22Rv1 (cell line): ENCODE results near the gene OR3A2.
"Not testable (repeated sequence)": the region's sequence is repeated elsewhere in the genome, so short reads cannot be mapped to it uniquely, and the experiment has no call there.

Experiments
- H3K27ac ChIP-seq: fragments of 450-650 bp; 2 replicates; pipeline ENCODE4 v1.5.1; 2017
- CTCF ChIP-seq: fragments of 450-650 bp; IDR thresholded peaks from 2 replicates; pipeline ENCODE4 v1.5.1; 2017; ENCODE audit warnings: mild to moderate bottlenecking
- ZFX ChIP-seq: fragments of 450-650 bp; IDR thresholded peaks from 2 replicates; pipeline ENCODE4 v1.6.1; 2017; ENCODE audit warnings: antibody characterized with exemption, borderline replicate concordance

Gene OR3A2

GRCh38 chr17:3271072-3271848 is 114.8 kb downstream of the OR3A2 start:
- H3K27ac ChIP-seq: no peak overlapping the region
- TF ChIP-seq ZFX (no peak), CTCF (no peak)

GRCh38 chr17:3260600-3260999 is 125.5 kb downstream of the OR3A2 start:
- TF ChIP-seq ZFX (no peak), CTCF (no peak)
- H3K27ac ChIP-seq: no peak overlapping the region

- H3K27ac ChIP-seq: no peak overlapping the region
- TF ChIP-seq ZFX (no peak), CTCF (no peak)
Observed at GRCh38 chr17:3260163-3260562, 125.9 kb downstream of the OR3A2 start.

GRCh38 chr17:3256575-3256974 is 129.5 kb downstream of the OR3A2 start:
- no peak overlapping the region for H3K27ac ChIP-seq
- TF ChIP-seq ZFX (no peak), CTCF (no peak)

GRCh38 chr17:3249013-3249412 is 137.1 kb downstream of the OR3A2 start:
- H3K27ac ChIP-seq: not testable (repeated sequence)

GRCh38 chr17:3244841-3245240 is 141.3 kb downstream of the OR3A2 start:
- not testable (repeated sequence) for H3K27ac ChIP-seq

GRCh38 chr17:3241044-3241443 is 145.1 kb downstream of the OR3A2 start:
- not testable (repeated sequence) for H3K27ac ChIP-seq

- H3K27ac ChIP-seq: not testable (repeated sequence)
Observed at GRCh38 chr17:3238685-3239084, 147.4 kb downstream of the OR3A2 start.

GRCh38 chr17:3232300-3232699 is 153.8 kb downstream of the OR3A2 start:
- not testable (repeated sequence) for H3K27ac ChIP-seq
